Cardiac fibroblast (primary cell): ENCODE data around the gene MRPL52.
"Not testable (repeated sequence)": the region's sequence is repeated elsewhere in the genome, so short reads cannot be mapped to it uniquely, and the experiment has no call there.

ENCODE experiments used
- DNase-seq, 2 donors: peaks; one replicate each; pipeline versions ENCODE4 v3.0.0 to v3.0.0-alpha.2; 2010; ENCODE audit warnings: low read depth in 2 of 2
- H3K4me3 ChIP-seq, 2 donors: replicated peaks in 1 of 2; 1 replicate in 1 of 2; 2 replicates in 1 of 2; pipeline ENCODE4 v1.5.1; 2011; ENCODE audit warnings: low read depth in 2 of 2, low read length in 2 of 2, mild to moderate bottlenecking in 2 of 2, moderate library complexity in 1 of 2
- TF ChIP-seq, protein P1 (sequence below): IDR thresholded peaks from one replicate; pipeline ENCODE4 v1.5.1; 2011; ENCODE audit warnings: low read depth, mild to moderate bottlenecking, low read length, inconsistent platforms

MRPL52 gene

DNA sequence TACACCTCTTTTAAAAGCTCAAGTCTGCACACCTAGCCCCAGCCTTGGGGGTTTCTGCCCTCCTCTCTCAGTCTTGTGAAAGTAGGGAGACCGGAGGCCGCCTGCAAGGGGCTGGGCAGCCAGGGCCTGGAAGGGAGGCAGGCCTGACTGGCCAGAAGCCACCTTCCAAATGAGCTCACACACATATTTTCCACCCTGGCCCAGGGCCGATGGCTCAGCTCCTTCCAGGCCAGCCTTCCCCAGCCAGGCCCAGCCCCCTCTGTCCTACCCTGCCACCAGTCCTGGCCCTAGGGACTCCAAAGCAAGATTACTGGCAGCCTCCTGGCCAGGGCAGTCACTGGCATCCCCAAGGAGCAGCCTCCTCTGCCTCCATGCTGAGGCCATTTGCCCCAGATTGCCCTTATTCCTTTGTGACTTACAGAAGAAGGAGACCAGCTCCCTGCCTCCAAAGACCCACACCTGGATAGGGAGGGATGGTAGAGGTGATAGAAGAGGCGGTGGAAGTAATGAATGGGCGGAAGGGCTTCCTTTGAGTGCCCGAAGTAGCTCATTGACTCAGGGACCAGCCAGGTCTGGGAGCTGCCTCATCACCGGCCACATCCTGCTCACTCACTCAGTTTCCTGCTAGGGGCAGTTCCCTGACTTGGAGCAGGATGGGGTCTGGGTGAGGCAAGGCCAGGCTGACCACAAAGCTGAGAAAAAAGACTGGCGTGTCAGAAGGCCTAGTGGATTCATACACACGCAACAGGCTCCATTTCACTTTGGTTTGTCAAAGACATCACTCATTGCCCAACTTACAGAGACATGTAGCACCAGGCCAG lies 21.5 kb downstream of the MRPL52 start:
- peak; percentile 97 to 99 for DNase-seq
- TF ChIP-seq, protein P1, sequence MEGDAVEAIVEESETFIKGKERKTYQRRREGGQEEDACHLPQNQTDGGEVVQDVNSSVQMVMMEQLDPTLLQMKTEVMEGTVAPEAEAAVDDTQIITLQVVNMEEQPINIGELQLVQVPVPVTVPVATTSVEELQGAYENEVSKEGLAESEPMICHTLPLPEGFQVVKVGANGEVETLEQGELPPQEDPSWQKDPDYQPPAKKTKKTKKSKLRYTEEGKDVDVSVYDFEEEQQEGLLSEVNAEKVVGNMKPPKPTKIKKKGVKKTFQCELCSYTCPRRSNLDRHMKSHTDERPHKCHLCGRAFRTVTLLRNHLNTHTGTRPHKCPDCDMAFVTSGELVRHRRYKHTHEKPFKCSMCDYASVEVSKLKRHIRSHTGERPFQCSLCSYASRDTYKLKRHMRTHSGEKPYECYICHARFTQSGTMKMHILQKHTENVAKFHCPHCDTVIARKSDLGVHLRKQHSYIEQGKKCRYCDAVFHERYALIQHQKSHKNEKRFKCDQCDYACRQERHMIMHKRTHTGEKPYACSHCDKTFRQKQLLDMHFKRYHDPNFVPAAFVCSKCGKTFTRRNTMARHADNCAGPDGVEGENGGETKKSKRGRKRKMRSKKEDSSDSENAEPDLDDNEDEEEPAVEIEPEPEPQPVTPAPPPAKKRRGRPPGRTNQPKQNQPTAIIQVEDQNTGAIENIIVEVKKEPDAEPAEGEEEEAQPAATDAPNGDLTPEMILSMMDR: no peak
- peak overlapping the region in 1 of 2 donors; percentile 3 for H3K4me3 ChIP-seq

- DNase-seq: not testable (repeated sequence)
These were observed 22.5 kb downstream of the MRPL52 start for GRCh38 chr14:22852178-22852577.

GRCh38 chr14:22852599-22852939 lies 22.9 kb downstream of the MRPL52 start:
- no peak for DNase-seq
- TF ChIP-seq, protein P1: no peak
- H3K4me3 ChIP-seq: no peak overlapping the region

More at GRCh38 chr14:22852178-22852577, 22.5 kb downstream of the MRPL52 start:
- not testable (repeated sequence) for H3K4me3 ChIP-seq

GRCh38 chr14:22852940-22853767 lies 23.5 kb downstream of the MRPL52 start:
- H3K4me3 ChIP-seq: peak overlapping the region; percentile 32 to 48
- DNase-seq: peak; percentile 92 to 93
- TF ChIP-seq, protein P1: peak; percentile 87

DNA sequence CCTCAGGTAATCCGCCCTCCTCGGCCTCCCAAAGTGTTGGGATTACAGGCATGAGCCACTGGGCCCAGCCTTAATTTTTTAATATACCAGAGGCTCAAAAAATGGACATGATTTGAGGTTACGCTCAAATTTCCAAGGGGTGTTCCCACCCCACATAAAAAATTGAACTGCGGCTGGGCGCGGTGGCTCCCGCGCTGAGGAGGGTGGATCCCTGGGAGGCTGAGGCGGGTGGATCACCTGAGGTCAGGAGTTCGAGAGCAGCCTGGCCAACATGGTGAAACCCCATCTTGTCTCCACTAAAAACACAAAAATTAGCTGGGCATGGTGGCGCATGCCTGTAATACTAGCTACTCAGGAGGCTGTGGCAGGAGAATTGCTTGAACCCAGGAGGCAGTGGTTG lies 24.6 kb downstream of the MRPL52 start:
- H3K4me3 ChIP-seq: not testable (repeated sequence)

DNA sequence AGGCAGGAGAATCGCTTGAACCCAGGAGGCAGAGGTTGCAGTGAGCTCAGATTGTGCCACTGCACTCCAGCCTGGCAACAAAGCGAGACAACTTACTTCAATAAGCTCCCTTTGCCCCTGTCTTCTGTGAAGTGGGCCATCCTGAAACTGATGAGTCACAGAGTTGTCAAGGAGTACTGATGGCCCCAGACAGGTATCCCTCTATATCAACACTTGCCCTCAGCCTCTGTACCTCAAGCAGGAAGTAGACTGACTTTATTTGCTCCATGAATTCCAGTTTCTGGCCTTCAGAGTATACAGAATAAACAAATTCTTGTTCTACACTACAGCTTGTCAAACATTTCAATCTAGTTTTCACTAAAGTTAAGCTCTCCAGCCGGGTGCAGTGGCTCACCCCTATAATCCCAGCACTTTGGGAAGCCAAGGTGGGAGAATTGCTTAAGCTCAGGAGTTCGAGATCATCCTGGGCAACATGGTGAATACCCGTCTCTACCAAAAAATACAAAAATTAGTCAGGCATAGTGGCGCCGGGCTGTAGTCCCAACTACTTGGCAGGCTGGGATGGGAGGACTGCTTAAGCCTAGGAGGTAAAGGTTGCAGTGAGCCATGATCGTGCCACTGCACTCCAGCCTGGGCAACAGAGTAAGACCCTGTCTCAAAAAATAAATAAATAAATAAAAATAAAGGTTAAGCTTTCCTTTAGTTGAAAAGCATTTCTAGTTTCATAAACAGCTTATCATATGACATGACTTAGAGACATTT lies 25.5 kb downstream of the MRPL52 start:
- TF ChIP-seq, protein P1: no peak

More for the DNA sequence above, 24.6 kb downstream of the MRPL52 start:
- not testable (repeated sequence) for DNase-seq

GRCh38 chr14:22856428-22856827 lies 26.7 kb downstream of the MRPL52 start:
- TF ChIP-seq, protein P1: no peak
- H3K4me3 ChIP-seq: no peak overlapping the region
- no peak for DNase-seq

More for the DNA sequence above, 25.5 kb downstream of the MRPL52 start:
- no peak for DNase-seq
- H3K4me3 ChIP-seq: no peak overlapping the region

DNA sequence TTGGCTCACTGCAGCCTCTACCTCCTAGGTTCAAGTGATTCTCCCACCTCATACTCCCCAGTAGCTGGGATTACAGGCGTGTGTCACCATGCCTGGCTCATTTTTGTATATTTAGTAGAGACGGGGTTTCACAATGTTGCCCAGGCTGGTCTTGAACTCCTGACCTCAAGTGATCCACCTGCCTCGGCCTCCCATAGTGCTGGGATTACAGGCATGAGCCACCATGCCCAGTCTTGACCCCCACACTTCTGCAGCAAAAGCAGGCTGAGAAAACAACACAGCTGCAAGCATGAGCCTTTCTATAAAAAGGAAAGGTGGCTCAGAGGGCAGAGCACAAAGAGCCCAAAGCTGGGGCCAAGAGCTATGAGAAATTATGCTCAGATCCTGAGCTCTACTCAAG lies 30.7 kb downstream of the MRPL52 start:
- not testable (repeated sequence) for DNase-seq, H3K4me3 ChIP-seq
